AG04450 (cell line): ENCODE measurements around the gene ROBO1. TPM values are rescaled to one million over a fixed set of nuclear protein-coding genes. Genes with fewer than 3 reads are reported as not detected.
A peak's percentile ranks its signal among the peaks of the same experiment; 100 is the strongest.

ENCODE experiments used
- CTCF ChIA-PET: fragments of 300-600, 350-600 bp; formaldehyde crosslinking; extraction: SDS; loops from one replicate; lab custom pipeline; 2022; ENCODE audit warnings: antibody characterized with exemption, inconsistent platforms; lab: Charles Lee
- POLR2A ChIA-PET: fragments of 350-600 bp; formaldehyde crosslinking; extraction: SDS; loops from one replicate; lab custom pipeline; 2021; ENCODE audit warnings: antibody characterized with exemption, inconsistent platforms; lab: Yijun Ruan, JAX
- DNase-seq: peaks from one replicate; pipeline ENCODE4 v3.0.0-alpha.2; 2011; ENCODE audit warnings: low read depth, low spot score
- H3K27ac ChIP-seq: one replicate; pipeline ENCODE4 v1.5.1; 2012; ENCODE audit warnings: low read depth, low read length, control low read depth
- H3K27me3 ChIP-seq: one replicate; pipeline ENCODE4 v1.6.0; 2012; ENCODE audit warnings: low read length; ENCODE audit not compliant: control insufficient read depth, insufficient read depth
- H3K4me3 ChIP-seq: 2 replicates; pipeline ENCODE4 v1.5.1; 2011; ENCODE audit warnings: mild to moderate bottlenecking, low read depth, low read length, control low read depth
- H3K9me3 ChIP-seq: 2 replicates; pipeline ENCODE4 v1.5.1; 2012; ENCODE audit warnings: low read length; ENCODE audit not compliant: control insufficient read depth, insufficient read depth
- polyA plus RNA-seq: library from polyadenylated mRNA; depleted of rRNA; stranded (reverse); fragments of >200 nt; gene quantifications from 2 replicates; pipeline ENCODE4 v1.2.3, GENCODE V29; 2011
- TF ChIP-seq, protein P1 (sequence below): IDR thresholded peaks from 2 replicates; pipeline ENCODE4 v1.5.1; 2011; ENCODE audit warnings: low read depth, low read length, control low read depth, inconsistent platforms

The ROBO1 gene
- polyA plus RNA-seq, 1 experiment, result 66.0 TPM

DNA sequence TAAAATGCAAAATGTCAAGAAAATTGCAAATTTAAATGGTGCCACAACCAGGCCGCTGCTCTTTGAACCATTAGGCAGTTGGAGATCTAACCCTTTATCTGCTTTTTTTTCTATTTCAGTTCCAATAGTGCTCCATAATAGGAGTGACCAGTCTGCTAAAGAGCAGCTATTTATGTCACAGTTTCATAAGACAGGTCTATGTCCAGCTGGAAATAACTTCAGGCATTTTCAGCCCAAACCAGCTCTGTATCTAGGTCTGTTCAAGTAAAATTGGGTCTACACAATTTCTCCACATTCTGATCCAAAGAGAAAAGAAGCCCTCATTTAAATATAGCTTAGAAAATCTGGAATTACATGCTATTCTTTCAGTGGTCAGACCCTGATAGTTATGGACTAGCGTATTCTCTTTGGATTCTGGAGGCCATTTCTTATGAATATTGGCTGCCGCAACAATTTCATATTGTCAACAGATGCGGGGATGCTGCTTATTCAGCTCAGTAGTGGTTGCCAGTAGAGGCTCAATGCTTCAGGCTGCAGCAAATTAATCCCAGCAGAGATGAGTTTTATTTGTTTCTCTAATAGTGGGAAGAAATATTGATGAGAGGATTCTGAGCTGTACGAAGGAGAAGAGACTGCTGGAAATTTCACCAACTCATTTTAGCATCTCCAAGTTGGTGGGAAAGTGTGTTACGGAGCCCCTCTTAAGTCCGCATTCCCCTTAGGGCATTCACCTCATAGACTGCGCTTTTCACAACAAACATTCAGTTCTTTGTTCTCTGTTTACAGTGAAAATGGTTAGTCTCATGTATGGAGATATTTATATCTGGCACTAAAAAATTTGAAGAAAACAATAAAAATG, 887.0 kb downstream of the ROBO1 start:
- POLR2A ChIA-PET, result no interaction called here
- H3K9me3 ChIP-seq, result no peaks in the 10 kb centered on the region
- H3K4me3 ChIP-seq, result no peak overlapping the region
- no peak overlapping the region for H3K27ac ChIP-seq
- TF ChIP-seq, protein P1, sequence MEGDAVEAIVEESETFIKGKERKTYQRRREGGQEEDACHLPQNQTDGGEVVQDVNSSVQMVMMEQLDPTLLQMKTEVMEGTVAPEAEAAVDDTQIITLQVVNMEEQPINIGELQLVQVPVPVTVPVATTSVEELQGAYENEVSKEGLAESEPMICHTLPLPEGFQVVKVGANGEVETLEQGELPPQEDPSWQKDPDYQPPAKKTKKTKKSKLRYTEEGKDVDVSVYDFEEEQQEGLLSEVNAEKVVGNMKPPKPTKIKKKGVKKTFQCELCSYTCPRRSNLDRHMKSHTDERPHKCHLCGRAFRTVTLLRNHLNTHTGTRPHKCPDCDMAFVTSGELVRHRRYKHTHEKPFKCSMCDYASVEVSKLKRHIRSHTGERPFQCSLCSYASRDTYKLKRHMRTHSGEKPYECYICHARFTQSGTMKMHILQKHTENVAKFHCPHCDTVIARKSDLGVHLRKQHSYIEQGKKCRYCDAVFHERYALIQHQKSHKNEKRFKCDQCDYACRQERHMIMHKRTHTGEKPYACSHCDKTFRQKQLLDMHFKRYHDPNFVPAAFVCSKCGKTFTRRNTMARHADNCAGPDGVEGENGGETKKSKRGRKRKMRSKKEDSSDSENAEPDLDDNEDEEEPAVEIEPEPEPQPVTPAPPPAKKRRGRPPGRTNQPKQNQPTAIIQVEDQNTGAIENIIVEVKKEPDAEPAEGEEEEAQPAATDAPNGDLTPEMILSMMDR, result no peak
- DNase-seq, result no peak
- CTCF ChIA-PET, result no interaction called here
- no peaks in the 10 kb centered on the region for H3K27me3 ChIP-seq

GRCh38 chr3:78879295-78879860, 888.4 kb downstream of the ROBO1 start:
- no peak for DNase-seq
- Histone ChIP-seq H3K27ac (no peak overlapping the region), H3K4me3 (no peak overlapping the region), H3K27me3 (no peaks in the 10 kb centered on the region), H3K9me3 (no peaks in the 10 kb centered on the region)
- CTCF ChIA-PET, result interaction anchor here (0.7 kb wide), 1 partner anchor 19 kb away, joined by 3 read pairs; no protein-coding TSS in a partner anchor
- POLR2A ChIA-PET, result no interaction called here
- TF ChIP-seq, protein P1, result no peak

DNA sequence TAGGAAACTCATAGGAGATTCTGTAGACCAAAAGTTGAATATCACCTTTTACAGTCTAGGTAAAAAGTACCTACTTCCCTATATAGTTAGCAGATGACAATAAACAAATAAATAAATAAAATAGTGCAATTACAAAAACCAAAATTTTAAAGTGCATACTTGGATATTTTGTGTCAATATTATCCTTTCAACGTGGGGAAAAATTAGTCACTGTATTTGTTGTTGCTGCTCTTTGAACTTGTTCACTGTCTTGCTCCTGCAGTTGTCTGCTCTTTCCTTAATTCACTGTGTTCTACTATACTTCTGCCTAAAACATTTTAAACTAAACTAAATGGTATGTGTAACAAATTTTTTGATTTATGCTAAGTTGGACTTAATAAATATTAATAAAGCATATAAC, 889.0 kb downstream of the ROBO1 start:
- ChIA-PET CTCF (interaction anchor here (0.7 kb wide), 2 partner anchors 11 to 54 kb away, joined by 3 to 7 read pairs; no protein-coding TSS in a partner anchor), POLR2A (interaction anchor here (0.7 kb wide), 1 partner anchor 97 kb away, joined by 3 read pairs; no protein-coding TSS in a partner anchor)
- Histone ChIP-seq H3K9me3 (no peaks in the 10 kb centered on the region), H3K27ac (no peak overlapping the region), H3K27me3 (no peaks in the 10 kb centered on the region), H3K4me3 (no peak overlapping the region)
- DNase-seq, result no peak
- TF ChIP-seq, protein P1, result no peak

DNA sequence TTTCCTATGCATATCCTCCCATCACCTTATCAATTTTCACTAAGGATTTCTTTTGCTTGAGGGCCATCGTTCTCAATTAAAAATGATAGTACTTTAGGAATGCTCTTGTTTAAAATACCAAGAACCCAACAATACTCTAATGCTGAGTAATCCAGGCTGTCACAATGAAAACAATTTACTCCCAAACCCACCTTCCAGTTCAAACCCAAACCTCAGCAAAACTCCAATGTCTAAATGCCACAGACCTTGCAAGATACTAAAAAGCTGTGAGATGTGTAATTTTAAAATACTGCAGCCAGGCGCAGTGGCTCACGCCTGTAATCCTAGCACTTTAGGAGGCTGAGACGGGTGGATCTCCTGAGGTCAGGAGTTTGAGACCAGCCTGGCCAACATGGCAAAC, 889.8 kb downstream of the ROBO1 start:
- no peak overlapping the region for H3K27ac ChIP-seq
- CTCF ChIA-PET, result no interaction called here
- H3K27me3 ChIP-seq, result no peaks in the 10 kb centered on the region
- POLR2A ChIA-PET, result interaction anchor here (1.4 kb wide), 1 partner anchor 142 kb away, joined by 3 read pairs; no protein-coding TSS in a partner anchor
- DNase-seq, result peak; percentile 41
- H3K4me3 ChIP-seq, result no peak overlapping the region
- TF ChIP-seq, protein P1, result no peak
- H3K9me3 ChIP-seq, result no peaks in the 10 kb centered on the region

- H3K27ac ChIP-seq, result no peak overlapping the region
- no peak for DNase-seq
- H3K4me3 ChIP-seq, result no peak overlapping the region
- ChIA-PET CTCF (no interaction called here), POLR2A (no interaction called here)
- TF ChIP-seq, protein P1, result no peak
- no peaks in the 10 kb centered on the region for H3K9me3 ChIP-seq
- no peaks in the 10 kb centered on the region for H3K27me3 ChIP-seq
Observed at GRCh38 chr3:78875851-78876250, 891.9 kb downstream of the ROBO1 start.
